ENCODE results near the gene SCN3A.

SCN3A gene

GRCh38 chr2:165191096-165191728, 12.6 kb downstream of the SCN3A start:
- no peak for TF ChIP-seq POLR2AphosphoS5 (IDR thresholded peaks at IDR 0.05; ENCODE audit: low read depth, low read length)
- TF ChIP-seq FOXP2 (optimal IDR thresholded peaks at IDR 0.05; ENCODE audit: borderline replicate concordance, extremely low read depth, extremely low read length, insufficient read depth): no peak
- TF ChIP-seq SIN3A (IDR thresholded peaks at IDR 0.05; ENCODE audit: borderline replicate concordance, insufficient read depth, low read length): no peak
- no peak for TF ChIP-seq TAF1 (IDR thresholded peaks at IDR 0.05; ENCODE audit: borderline replicate concordance, insufficient read depth, low read length)
- no peak for TF ChIP-seq REST (IDR thresholded peaks at IDR 0.05; ENCODE audit: insufficient read depth in 1 of 2, low read depth in 2 of 2, low read length in 2 of 2)

DNA sequence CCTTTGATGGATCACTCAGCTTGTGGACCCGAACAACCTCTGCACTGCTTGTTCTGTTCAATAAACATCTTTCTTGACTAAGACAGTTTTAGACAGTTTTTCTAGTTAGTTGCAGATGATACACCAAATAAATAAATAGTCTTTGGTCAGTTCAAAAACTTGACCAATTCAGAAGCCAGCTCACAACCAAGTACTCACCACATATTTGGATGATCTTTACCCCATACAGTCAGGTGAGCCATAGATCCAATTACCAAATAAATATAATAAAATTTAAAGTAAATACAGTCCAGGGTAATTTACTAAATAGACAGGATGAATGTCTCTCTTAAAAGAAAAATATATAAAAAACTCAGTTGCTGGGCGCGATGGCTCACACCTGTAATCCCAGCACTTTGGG, 18.2 kb downstream of the SCN3A start:
- TF ChIP-seq FOXP2 (optimal IDR thresholded peaks at IDR 0.05; ENCODE audit: borderline replicate concordance, extremely low read depth, extremely low read length, insufficient read depth): no peak
- TF ChIP-seq SIN3A (IDR thresholded peaks at IDR 0.05; ENCODE audit: borderline replicate concordance, insufficient read depth, low read length): no peak
- TF ChIP-seq POLR2AphosphoS5 (IDR thresholded peaks at IDR 0.05; ENCODE audit: low read depth, low read length): no peak
- TF ChIP-seq REST (IDR thresholded peaks at IDR 0.05; ENCODE audit: insufficient read depth in 1 of 2, low read depth in 2 of 2, low read length in 2 of 2): no peak
- no peak for TF ChIP-seq TAF1 (IDR thresholded peaks at IDR 0.05; ENCODE audit: borderline replicate concordance, insufficient read depth, low read length)

DNA sequence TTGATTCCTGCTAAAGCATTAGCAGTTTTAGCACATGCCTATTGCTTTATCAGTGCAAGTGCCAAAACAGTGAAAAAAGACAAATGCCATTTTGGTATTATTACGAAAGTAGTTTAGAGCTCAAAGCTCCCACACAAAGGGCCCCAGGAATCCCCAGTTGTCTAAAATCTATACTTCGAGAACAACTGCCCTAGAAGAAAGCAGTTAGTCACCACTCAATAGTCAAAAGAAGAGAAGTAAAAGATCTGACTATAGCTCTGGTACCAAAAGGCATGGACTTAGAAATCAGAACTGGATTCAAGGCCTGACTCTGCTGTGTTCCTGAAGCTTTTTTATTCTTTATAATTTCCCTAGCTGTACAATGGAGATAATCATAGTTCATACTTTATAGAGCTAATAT, 21.8 kb downstream of the SCN3A start:
- TF ChIP-seq FOXP2 (optimal IDR thresholded peaks at IDR 0.05; ENCODE audit: borderline replicate concordance, extremely low read depth, extremely low read length, insufficient read depth) (no peak), REST (IDR thresholded peaks at IDR 0.05; ENCODE audit: insufficient read depth in 1 of 2, low read depth in 2 of 2, low read length in 2 of 2) (no peak), POLR2AphosphoS5 (IDR thresholded peaks at IDR 0.05; ENCODE audit: low read depth, low read length) (no peak), TAF1 (IDR thresholded peaks at IDR 0.05; ENCODE audit: borderline replicate concordance, insufficient read depth, low read length) (no peak), SIN3A (IDR thresholded peaks at IDR 0.05; ENCODE audit: borderline replicate concordance, insufficient read depth, low read length) (no peak)

GRCh38 chr2:165176780-165177179, 27.1 kb downstream of the SCN3A start:
- no peak for TF ChIP-seq POLR2AphosphoS5 (IDR thresholded peaks at IDR 0.05; ENCODE audit: low read depth, low read length)
- TF ChIP-seq FOXP2 (optimal IDR thresholded peaks at IDR 0.05; ENCODE audit: borderline replicate concordance, extremely low read depth, extremely low read length, insufficient read depth): no peak
- TF ChIP-seq SIN3A (IDR thresholded peaks at IDR 0.05; ENCODE audit: borderline replicate concordance, insufficient read depth, low read length): no peak
- TF ChIP-seq TAF1 (IDR thresholded peaks at IDR 0.05; ENCODE audit: borderline replicate concordance, insufficient read depth, low read length): no peak
- TF ChIP-seq REST (IDR thresholded peaks at IDR 0.05; ENCODE audit: insufficient read depth in 1 of 2, low read depth in 2 of 2, low read length in 2 of 2): no peak

Measured in PFSK-1 (cell line).